H1 (cell line): ENCODE measurements around the gene NCSTN. TPM values are rescaled to one million over a fixed set of nuclear protein-coding genes. Genes with fewer than 3 reads are reported as not detected.

Source experiments
- ATF3 ChIP-seq: IDR thresholded peaks from 2 replicates; pipeline ENCODE4 v1.6.1; 2011; ENCODE audit warnings: low read depth, mild to moderate bottlenecking, low read length; ENCODE audit not compliant: insufficient read depth
- BRCA1 ChIP-seq: IDR thresholded peaks from 2 replicates; pipeline ENCODE4 v1.6.1; 2012; ENCODE audit warnings: low read depth, low read length, improper control_type of control experiment
- CHD2 ChIP-seq: IDR thresholded peaks from 2 replicates; pipeline ENCODE4 v1.6.1; 2012; ENCODE audit warnings: low read length, improper control_type of control experiment
- JUND ChIP-seq: IDR thresholded peaks from 2 replicates; pipeline ENCODE4 v1.6.1; 2011; ENCODE audit warnings: mild to moderate bottlenecking, improper control_type of control experiment, low read length
- KDM4A ChIP-seq: IDR thresholded peaks from one replicate; pipeline ENCODE4 v1.7.1; 2012; ENCODE audit warnings: low read depth, mild to moderate bottlenecking, moderate library complexity, low read length, inconsistent platforms; ENCODE audit not compliant: severe bottlenecking
- NANOG ChIP-seq: IDR thresholded peaks from 2 replicates; pipeline ENCODE4 v1.6.1; 2011; ENCODE audit warnings: low read length, low read depth, mild to moderate bottlenecking, inconsistent platforms; ENCODE audit not compliant: insufficient read depth, poor library complexity, severe bottlenecking
- NRF1 ChIP-seq: IDR thresholded peaks from 2 replicates; pipeline ENCODE4 v1.6.1; 2011; ENCODE audit warnings: mild to moderate bottlenecking, low read depth, low read length, improper control_type of control experiment
- POLR2AphosphoS5 ChIP-seq: IDR thresholded peaks from 2 replicates; pipeline ENCODE4 v1.6.1; 2011; ENCODE audit warnings: low read depth, low read length
- SP4 ChIP-seq: IDR thresholded peaks from 2 replicates; pipeline ENCODE4 v1.6.1; 2012; ENCODE audit warnings: low read length, inconsistent platforms
- TAF1 ChIP-seq: IDR thresholded peaks from 2 replicates; pipeline ENCODE4 v1.6.1; 2011; ENCODE audit warnings: mild to moderate bottlenecking, low read depth, low read length
- TBP ChIP-seq: IDR thresholded peaks from 2 replicates; pipeline ENCODE4 v1.6.1; 2011; ENCODE audit warnings: low read depth, low read length, improper control_type of control experiment
- TCF12 ChIP-seq: IDR thresholded peaks from 2 replicates; pipeline ENCODE4 v1.6.1; 2011; ENCODE audit warnings: low read depth, mild to moderate bottlenecking, low read length
- YY1 ChIP-seq: IDR thresholded peaks from 2 replicates; pipeline ENCODE4 v1.6.1; 2011; ENCODE audit warnings: low read depth, mild to moderate bottlenecking, low read length
- polyA plus RNA-seq, 7 experiments: library from polyadenylated mRNA; depleted of rRNA in 3 of 7; stranded (reverse) in 5 of 7; unstranded in 2 of 7; fragments of >200 nt in 5 of 7; fragments of 200-250 nt in 2 of 7; gene quantifications; 1 replicate in 5 of 7; 2 replicates in 1 of 7; 4 replicates in 1 of 7; pipeline versions ENCODE4 v1.2.1 to v1.2.3, GENCODE V29; 2011 to 2013; ENCODE audit warnings: missing spikeins in 2 of 7, mixed read lengths in 2 of 7
- total RNA-seq: library from RNA; stranded (reverse); fragmentation: NEBNext Ultra II Directional; extraction: Animal tissue kit (Norgen Biotek cat#: 25700); gene quantifications from 2 replicates; pipeline ENCODE4 v1.2.1, GENCODE V29; 2021

NCSTN gene
- total and polyA plus RNA-seq, 2 of the 8 experiments (the other 6 are each of a cell fraction or from before 2014, with no cell fraction given), result 64.7 to 125 TPM

- TF ChIP-seq ATF3, result no peak
- no peak for TF ChIP-seq TCF12
- TF ChIP-seq SP4, result no peak
- no peak; the same call in 1 of the 2 replicates for TF ChIP-seq POLR2AphosphoS5
- TF ChIP-seq CHD2, result 0 out of 2 replicates have a peak, but pooled peaks have one; percentile 11
- no peak for TF ChIP-seq KDM4A
- no peak for TF ChIP-seq NRF1
- TF ChIP-seq TBP, result no peak
- peak; percentile 71; the same call in 1 of the 2 replicates for TF ChIP-seq YY1
- peak; percentile 99 for TF ChIP-seq JUND
- TF ChIP-seq NANOG, result peak; percentile 22
- TF ChIP-seq BRCA1, result no peak
- TF ChIP-seq TAF1, result peak; percentile 65; the same call in 1 of the 2 replicates
Measured at GRCh38 chr1:160400223-160400645, 57.1 kb downstream of the NCSTN start, which contains the start of gene VANGL2 (continued).
